GM12892 (cell line): ENCODE results near the gene ANKRD23.

Source experiments
- POLR2A ChIP-seq: IDR thresholded peaks from 2 replicates; pipeline ENCODE4 v1.6.1; 2011; ENCODE audit warnings: low read depth, low read length, control low read depth
- POLR2AphosphoS5 ChIP-seq: IDR thresholded peaks from 2 replicates; pipeline ENCODE4 v1.6.1; 2011; ENCODE audit warnings: low read depth, low read length, control low read depth

DNA sequence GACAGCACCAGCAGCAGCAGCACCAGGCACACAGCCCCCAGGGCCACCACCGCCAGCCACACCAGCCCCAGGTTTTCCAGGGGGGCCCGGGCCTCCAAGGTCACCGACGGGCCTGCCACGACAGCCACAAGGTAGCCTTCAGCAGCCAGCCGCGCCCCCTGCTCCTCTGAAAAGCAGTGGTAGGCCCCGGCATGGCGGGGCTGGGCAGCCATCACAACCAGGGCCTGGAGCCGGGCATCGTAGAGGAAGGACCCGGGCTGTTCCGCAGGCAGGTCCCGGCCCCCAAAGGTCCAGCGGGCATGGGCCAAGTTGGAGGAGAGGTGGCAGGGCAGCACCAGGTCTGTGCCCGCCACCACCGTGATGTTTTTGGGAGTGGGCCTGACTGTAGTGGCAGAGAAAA, 17.3 kb upstream of the ANKRD23 start:
- TF ChIP-seq POLR2A (no peak), POLR2AphosphoS5 (no peak)
